Fibroblast of lung (primary cell): ENCODE measurements around the gene ITGB1.

Source experiments
- EZH2 ChIP-seq: IDR thresholded peaks from 2 replicates; pipeline ENCODE4 v1.5.1; 2012; ENCODE audit warnings: low read length, control low read depth, mild to moderate bottlenecking; ENCODE audit errors: missing control alignments
- TF ChIP-seq, protein P1 (sequence below), 2 donors: IDR thresholded peaks in 1 of 2; conservative IDR thresholded peaks in 1 of 2; 1 replicate in 1 of 2; 2 replicates in 1 of 2; pipeline ENCODE4 v1.5.1; 2011 to 2012; ENCODE audit warnings: low read length in 2 of 2, control low read depth in 1 of 2, inconsistent platforms in 1 of 2, low read depth in 1 of 2, mild to moderate bottlenecking in 1 of 2

GRCh38 chr10:32955790-32956189 lies 2.2 kb downstream of the ITGB1 start:
- TF ChIP-seq, protein P1, sequence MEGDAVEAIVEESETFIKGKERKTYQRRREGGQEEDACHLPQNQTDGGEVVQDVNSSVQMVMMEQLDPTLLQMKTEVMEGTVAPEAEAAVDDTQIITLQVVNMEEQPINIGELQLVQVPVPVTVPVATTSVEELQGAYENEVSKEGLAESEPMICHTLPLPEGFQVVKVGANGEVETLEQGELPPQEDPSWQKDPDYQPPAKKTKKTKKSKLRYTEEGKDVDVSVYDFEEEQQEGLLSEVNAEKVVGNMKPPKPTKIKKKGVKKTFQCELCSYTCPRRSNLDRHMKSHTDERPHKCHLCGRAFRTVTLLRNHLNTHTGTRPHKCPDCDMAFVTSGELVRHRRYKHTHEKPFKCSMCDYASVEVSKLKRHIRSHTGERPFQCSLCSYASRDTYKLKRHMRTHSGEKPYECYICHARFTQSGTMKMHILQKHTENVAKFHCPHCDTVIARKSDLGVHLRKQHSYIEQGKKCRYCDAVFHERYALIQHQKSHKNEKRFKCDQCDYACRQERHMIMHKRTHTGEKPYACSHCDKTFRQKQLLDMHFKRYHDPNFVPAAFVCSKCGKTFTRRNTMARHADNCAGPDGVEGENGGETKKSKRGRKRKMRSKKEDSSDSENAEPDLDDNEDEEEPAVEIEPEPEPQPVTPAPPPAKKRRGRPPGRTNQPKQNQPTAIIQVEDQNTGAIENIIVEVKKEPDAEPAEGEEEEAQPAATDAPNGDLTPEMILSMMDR (conservative IDR thresholded peaks at IDR 0.05 in 1 of 2, IDR thresholded peaks at IDR 0.05 in 1 of 2; ENCODE audit: low read depth in 1 of 2, low read length in 2 of 2): no peak
- TF ChIP-seq EZH2: no peak
